Astrocyte (in vitro differentiated cells and primary cell): ENCODE results near the gene SLC25A22.

ENCODE experiments used
- EZH2 ChIP-seq: IDR thresholded peaks from 2 replicates; pipeline ENCODE4 v1.6.1; 2012; ENCODE audit warnings: mild to moderate bottlenecking, low read length, inconsistent platforms; ENCODE audit not compliant: insufficient read depth
- TF ChIP-seq, protein P1 (sequence below): IDR thresholded peaks from 2 replicates; pipeline ENCODE4 v1.5.1; 2011; ENCODE audit warnings: low read depth, mild to moderate bottlenecking, inconsistent platforms, low read length, moderate library complexity; ENCODE audit not compliant: insufficient read depth

DNA sequence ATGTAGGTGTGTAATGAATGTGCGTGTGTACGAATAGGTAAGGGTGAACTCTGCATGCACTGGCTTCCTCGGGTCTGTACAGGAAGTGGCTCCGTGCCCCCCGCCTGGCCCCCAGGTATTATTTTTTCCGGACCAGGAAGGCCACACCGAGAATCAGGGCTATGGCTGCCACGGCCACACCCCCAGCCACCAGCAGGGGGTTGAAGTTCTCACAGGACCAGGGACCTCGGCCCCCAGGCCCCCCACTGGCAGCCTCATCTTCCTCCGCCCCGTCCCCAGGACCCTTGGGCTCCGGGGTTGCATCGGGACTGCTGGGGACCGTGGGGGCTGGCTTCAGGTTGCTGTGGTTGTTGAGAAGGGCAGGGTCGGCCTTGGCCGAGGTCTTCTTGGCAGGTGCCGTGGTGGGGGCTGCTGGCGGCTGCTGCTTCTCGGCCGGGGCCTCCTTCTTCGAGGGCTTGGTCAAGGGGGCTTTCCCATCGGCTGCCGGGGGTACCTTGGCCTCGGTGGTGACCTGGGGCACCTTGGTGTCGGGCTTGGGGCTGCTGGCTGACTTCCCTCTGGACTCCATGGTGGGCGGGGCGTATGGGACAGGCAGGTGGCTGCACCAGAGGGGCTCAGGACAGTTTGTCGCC lies 10.0 kb downstream of the SLC25A22 start:
- TF ChIP-seq, protein P1, sequence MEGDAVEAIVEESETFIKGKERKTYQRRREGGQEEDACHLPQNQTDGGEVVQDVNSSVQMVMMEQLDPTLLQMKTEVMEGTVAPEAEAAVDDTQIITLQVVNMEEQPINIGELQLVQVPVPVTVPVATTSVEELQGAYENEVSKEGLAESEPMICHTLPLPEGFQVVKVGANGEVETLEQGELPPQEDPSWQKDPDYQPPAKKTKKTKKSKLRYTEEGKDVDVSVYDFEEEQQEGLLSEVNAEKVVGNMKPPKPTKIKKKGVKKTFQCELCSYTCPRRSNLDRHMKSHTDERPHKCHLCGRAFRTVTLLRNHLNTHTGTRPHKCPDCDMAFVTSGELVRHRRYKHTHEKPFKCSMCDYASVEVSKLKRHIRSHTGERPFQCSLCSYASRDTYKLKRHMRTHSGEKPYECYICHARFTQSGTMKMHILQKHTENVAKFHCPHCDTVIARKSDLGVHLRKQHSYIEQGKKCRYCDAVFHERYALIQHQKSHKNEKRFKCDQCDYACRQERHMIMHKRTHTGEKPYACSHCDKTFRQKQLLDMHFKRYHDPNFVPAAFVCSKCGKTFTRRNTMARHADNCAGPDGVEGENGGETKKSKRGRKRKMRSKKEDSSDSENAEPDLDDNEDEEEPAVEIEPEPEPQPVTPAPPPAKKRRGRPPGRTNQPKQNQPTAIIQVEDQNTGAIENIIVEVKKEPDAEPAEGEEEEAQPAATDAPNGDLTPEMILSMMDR, result no peak
- TF ChIP-seq EZH2, result no peak
